ENCODE results near the gene RSPH3. TPM values are rescaled to one million over a fixed set of nuclear protein-coding genes. Genes with fewer than 3 reads are reported as not detected.

Gene RSPH3
- total RNA-seq, 1 donor from 2014 or later, result 11.9 TPM

GRCh38 chr6:159007510-159007909 lies 7.5 kb upstream of the RSPH3 start:
- H3K4me1 ChIP-seq, result peaks cover 5% of the 10 kb centered on the region
- DNase-seq, result no peak
- no peaks in the 10 kb centered on the region for H3K36me3 ChIP-seq
- H3K27ac ChIP-seq (replicated peaks), result no peak overlapping the region
- H3K9me3 ChIP-seq (replicated peaks), result no peaks in the 10 kb centered on the region
- no peaks in the 10 kb centered on the region for H3K27me3 ChIP-seq (ENCODE audit: low read depth)
- intact Hi-C loops (cut with micrococcal nuclease), result loop anchor here (10.0 kb wide), 1 partner anchor 127 kb away; no protein-coding TSS in a partner anchor
- no peak overlapping the region for H3K4me3 ChIP-seq
- TF ChIP-seq, protein P1, sequence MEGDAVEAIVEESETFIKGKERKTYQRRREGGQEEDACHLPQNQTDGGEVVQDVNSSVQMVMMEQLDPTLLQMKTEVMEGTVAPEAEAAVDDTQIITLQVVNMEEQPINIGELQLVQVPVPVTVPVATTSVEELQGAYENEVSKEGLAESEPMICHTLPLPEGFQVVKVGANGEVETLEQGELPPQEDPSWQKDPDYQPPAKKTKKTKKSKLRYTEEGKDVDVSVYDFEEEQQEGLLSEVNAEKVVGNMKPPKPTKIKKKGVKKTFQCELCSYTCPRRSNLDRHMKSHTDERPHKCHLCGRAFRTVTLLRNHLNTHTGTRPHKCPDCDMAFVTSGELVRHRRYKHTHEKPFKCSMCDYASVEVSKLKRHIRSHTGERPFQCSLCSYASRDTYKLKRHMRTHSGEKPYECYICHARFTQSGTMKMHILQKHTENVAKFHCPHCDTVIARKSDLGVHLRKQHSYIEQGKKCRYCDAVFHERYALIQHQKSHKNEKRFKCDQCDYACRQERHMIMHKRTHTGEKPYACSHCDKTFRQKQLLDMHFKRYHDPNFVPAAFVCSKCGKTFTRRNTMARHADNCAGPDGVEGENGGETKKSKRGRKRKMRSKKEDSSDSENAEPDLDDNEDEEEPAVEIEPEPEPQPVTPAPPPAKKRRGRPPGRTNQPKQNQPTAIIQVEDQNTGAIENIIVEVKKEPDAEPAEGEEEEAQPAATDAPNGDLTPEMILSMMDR (IDR thresholded peaks at IDR 0.05; ENCODE audit: borderline replicate concordance), result no peak

GRCh38 chr6:159005436-159005835 lies 5.4 kb upstream of the RSPH3 start:
- no peak for DNase-seq
- TF ChIP-seq, protein P1 (IDR thresholded peaks at IDR 0.05; ENCODE audit: borderline replicate concordance), result no peak
- H3K27ac ChIP-seq (replicated peaks), result no peak overlapping the region
- no peaks in the 10 kb centered on the region for H3K27me3 ChIP-seq (ENCODE audit: low read depth)
- H3K9me3 ChIP-seq (replicated peaks), result no peaks in the 10 kb centered on the region
- intact Hi-C loops (cut with micrococcal nuclease), result loop anchor here (10.0 kb wide), 1 partner anchor 129 kb away; no protein-coding TSS in a partner anchor
- no peak overlapping the region for H3K4me3 ChIP-seq
- H3K36me3 ChIP-seq, result no peaks in the 10 kb centered on the region
- H3K4me1 ChIP-seq, result peaks cover 14% of the 10 kb centered on the region

- H3K27ac ChIP-seq (replicated peaks), result no peak overlapping the region
- DNase-seq, result no peak
- TF ChIP-seq, protein P1 (IDR thresholded peaks at IDR 0.05; ENCODE audit: borderline replicate concordance), result no peak
- intact Hi-C loops (cut with micrococcal nuclease), result loop anchor here (10.0 kb wide), 1 partner anchor 130 kb away; no protein-coding TSS in a partner anchor
- no peaks in the 10 kb centered on the region for H3K27me3 ChIP-seq (ENCODE audit: low read depth)
- H3K4me1 ChIP-seq, result peaks cover 22% of the 10 kb centered on the region
- H3K9me3 ChIP-seq (replicated peaks), result no peaks in the 10 kb centered on the region
- H3K36me3 ChIP-seq, result no peaks in the 10 kb centered on the region
- no peak overlapping the region for H3K4me3 ChIP-seq
These were observed 4.6 kb upstream of the RSPH3 start for GRCh38 chr6:159004592-159004991.

DNA sequence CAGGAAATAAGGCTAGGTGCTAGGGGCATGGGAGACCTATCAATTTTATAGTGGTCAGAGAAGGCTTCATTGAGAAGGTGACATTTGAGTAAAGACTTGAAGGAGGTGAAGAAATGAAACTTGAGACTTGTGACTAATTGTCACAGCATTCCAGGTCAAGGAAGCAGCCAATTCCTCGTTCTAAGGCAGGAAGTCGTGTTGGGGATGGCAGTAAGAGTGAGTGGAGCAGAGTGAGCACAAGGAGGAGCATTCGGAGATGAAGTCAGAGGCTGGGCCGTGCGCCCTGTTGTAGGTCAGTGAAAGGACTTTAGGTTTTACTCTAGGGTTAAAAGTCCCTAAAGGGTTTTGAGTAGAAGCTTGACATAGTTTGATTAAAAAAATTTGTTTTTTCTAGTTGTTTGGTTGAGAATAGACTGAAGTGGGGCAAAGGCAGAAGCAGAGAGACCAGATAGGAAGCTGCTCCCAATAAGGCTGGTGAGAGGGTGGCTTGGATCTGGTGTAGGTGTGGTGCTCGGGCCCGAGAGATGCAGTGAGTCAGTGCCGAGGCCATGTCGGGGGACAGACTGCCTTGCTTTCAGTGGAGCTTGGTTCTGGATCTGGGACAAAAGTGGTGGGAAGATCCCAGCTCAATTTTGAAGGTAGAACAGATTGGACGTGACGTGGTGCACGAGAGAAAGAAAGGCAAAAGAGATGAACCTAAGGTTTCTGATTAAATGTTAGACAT lies 2.6 kb upstream of the RSPH3 start:
- no peak overlapping the region for H3K4me3 ChIP-seq
- TF ChIP-seq, protein P1 (IDR thresholded peaks at IDR 0.05; ENCODE audit: borderline replicate concordance), result no peak
- H3K36me3 ChIP-seq, result no peaks in the 10 kb centered on the region
- H3K27me3 ChIP-seq (ENCODE audit: low read depth), result no peaks in the 10 kb centered on the region
- H3K4me1 ChIP-seq, result peaks cover 30% of the 10 kb centered on the region
- no peak for DNase-seq
- H3K9me3 ChIP-seq (replicated peaks), result no peaks in the 10 kb centered on the region
- intact Hi-C loops (cut with micrococcal nuclease), result loop anchor here (10.0 kb wide), 1 partner anchor 132 kb away; no protein-coding TSS in a partner anchor
- no peak overlapping the region for H3K27ac ChIP-seq (replicated peaks)

DNA sequence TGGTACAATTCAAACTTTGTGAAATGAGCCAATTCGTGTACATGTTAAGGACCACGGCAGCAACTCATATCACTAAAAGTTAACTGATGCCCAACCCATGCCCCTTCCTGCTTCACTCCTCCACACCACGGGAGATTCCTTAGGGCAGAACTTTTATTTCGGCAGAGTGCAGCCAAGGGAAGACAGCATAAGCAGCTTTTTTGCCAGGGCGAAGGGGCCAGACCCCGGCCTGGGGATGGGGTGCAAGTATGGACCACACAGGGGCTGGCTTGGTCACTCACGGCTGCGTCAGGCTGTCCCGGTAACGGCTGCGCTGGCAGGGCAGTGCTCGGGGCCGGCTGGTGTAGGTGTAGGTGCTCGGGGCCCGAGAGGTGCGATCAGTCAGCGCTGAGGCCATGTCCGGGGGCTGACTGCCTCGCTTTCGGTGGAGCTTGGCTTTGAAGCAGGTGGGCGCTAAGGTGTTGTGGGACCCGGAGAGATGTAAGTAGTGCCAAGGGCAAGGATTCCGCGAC lies 792 bp downstream of the RSPH3 start:
- H3K4me3 ChIP-seq, result peak overlapping the region; percentile 88
- DNase-seq, result no peak
- H3K9me3 ChIP-seq (replicated peaks), result no peaks in the 10 kb centered on the region
- H3K36me3 ChIP-seq, result no peaks in the 10 kb centered on the region
- intact Hi-C loops (cut with micrococcal nuclease), result no loop called here
- H3K27me3 ChIP-seq (ENCODE audit: low read depth), result no peaks in the 10 kb centered on the region
- peaks cover 28% of the 10 kb centered on the region for H3K4me1 ChIP-seq
- TF ChIP-seq, protein P1 (IDR thresholded peaks at IDR 0.05; ENCODE audit: borderline replicate concordance), result no peak
- H3K27ac ChIP-seq (replicated peaks), result peak overlapping the region; percentile 91

Measured in left ventricle myocardium inferior (tissue), 1 donor.